ENCODE measurements around the gene MRPL49.

Gene MRPL49

GRCh38 chr11:65132238-65132987, 10.3 kb downstream of the MRPL49 start:
- no peak overlapping the region for H3K9ac ChIP-seq (ENCODE audit: low read length)
- H3K27ac ChIP-seq (ENCODE audit: low read length), result no peak overlapping the region
- H3K9me3 ChIP-seq (ENCODE audit: control insufficient read depth, low read depth, low read length), result no peaks in the 10 kb centered on the region
- H3K27me3 ChIP-seq (ENCODE audit: control insufficient read depth, insufficient read depth, low read length), result no peaks in the 10 kb centered on the region
- peaks cover 4% of the 10 kb centered on the region for H3K4me1 ChIP-seq (ENCODE audit: control insufficient read depth, low read depth, low read length)
- no peak overlapping the region for H3K4me3 ChIP-seq (ENCODE audit: low read length)
- H3K36me3 ChIP-seq (ENCODE audit: control insufficient read depth, low read depth, low read length), result peaks cover 28% of the 10 kb centered on the region

GRCh38 chr11:65132988-65133700, 11.0 kb downstream of the MRPL49 start:
- Histone ChIP-seq H3K27me3 (ENCODE audit: control insufficient read depth, insufficient read depth, low read length) (no peaks in the 10 kb centered on the region), H3K4me1 (ENCODE audit: control insufficient read depth, low read depth, low read length) (peaks cover 4% of the 10 kb centered on the region), H3K4me3 (ENCODE audit: low read length) (peak overlapping the region; percentile 91), H3K9me3 (ENCODE audit: control insufficient read depth, low read depth, low read length) (no peaks in the 10 kb centered on the region), H3K9ac (ENCODE audit: low read length) (no peak overlapping the region), H3K36me3 (ENCODE audit: control insufficient read depth, low read depth, low read length) (peaks cover 28% of the 10 kb centered on the region), H3K27ac (ENCODE audit: low read length) (no peak overlapping the region)

- Histone ChIP-seq H3K36me3 (ENCODE audit: control insufficient read depth, low read depth, low read length) (peaks cover 24% of the 10 kb centered on the region), H3K9ac (ENCODE audit: low read length) (peak overlapping the region; percentile 90), H3K9me3 (ENCODE audit: control insufficient read depth, low read depth, low read length) (no peaks in the 10 kb centered on the region), H3K4me3 (ENCODE audit: low read length) (peak overlapping the region; percentile 91), H3K27ac (ENCODE audit: low read length) (no peak overlapping the region), H3K4me1 (ENCODE audit: control insufficient read depth, low read depth, low read length) (peaks cover 4% of the 10 kb centered on the region), H3K27me3 (ENCODE audit: control insufficient read depth, insufficient read depth, low read length) (no peaks in the 10 kb centered on the region)
Observed at GRCh38 chr11:65133724-65134123, 11.6 kb downstream of the MRPL49 start.

- Histone ChIP-seq H3K9me3 (ENCODE audit: control insufficient read depth, low read depth, low read length) (no peaks in the 10 kb centered on the region), H3K27ac (ENCODE audit: low read length) (peak within 1 kb of the TSS; percentile 96), H3K36me3 (ENCODE audit: control insufficient read depth, low read depth, low read length) (peaks cover 18% of the 10 kb centered on the region), H3K9ac (ENCODE audit: low read length) (peak within 1 kb of the TSS; percentile 90), H3K4me3 (ENCODE audit: low read length) (peak within 1 kb of the TSS; percentile 91), H3K27me3 (ENCODE audit: control insufficient read depth, insufficient read depth, low read length) (no peaks in the 10 kb centered on the region), H3K4me1 (ENCODE audit: control insufficient read depth, low read depth, low read length) (peaks cover 4% of the 10 kb centered on the region)
Observed at GRCh38 chr11:65134240-65134951, 12.3 kb downstream of the MRPL49 start, which contains the start of gene SYVN1. TSS of gene SYVN1 (minus strand) at chr11:65134519. CDS start at chr11:65133601, 918 bp downstream.

- Histone ChIP-seq H3K27ac (ENCODE audit: low read length) (peak overlapping the region; percentile 96), H3K27me3 (ENCODE audit: control insufficient read depth, insufficient read depth, low read length) (no peaks in the 10 kb centered on the region), H3K4me3 (ENCODE audit: low read length) (peak overlapping the region; percentile 91), H3K4me1 (ENCODE audit: control insufficient read depth, low read depth, low read length) (peaks cover 4% of the 10 kb centered on the region), H3K9me3 (ENCODE audit: control insufficient read depth, low read depth, low read length) (no peaks in the 10 kb centered on the region), H3K36me3 (ENCODE audit: control insufficient read depth, low read depth, low read length) (peaks cover 13% of the 10 kb centered on the region), H3K9ac (ENCODE audit: low read length) (peak overlapping the region; percentile 90)
Observed at GRCh38 chr11:65134952-65135632, 13.0 kb downstream of the MRPL49 start.

- Histone ChIP-seq H3K4me1 (ENCODE audit: control insufficient read depth, low read depth, low read length) (peaks cover 4% of the 10 kb centered on the region), H3K36me3 (ENCODE audit: control insufficient read depth, low read depth, low read length) (peaks cover 13% of the 10 kb centered on the region), H3K27ac (ENCODE audit: low read length) (peak overlapping the region; percentile 88)
Observed at GRCh38 chr11:65135633-65136145, 13.6 kb downstream of the MRPL49 start.

GRCh38 chr11:65136515-65137096, 14.5 kb downstream of the MRPL49 start:
- no peak overlapping the region for H3K9ac ChIP-seq (ENCODE audit: low read length)
- no peaks in the 10 kb centered on the region for H3K27me3 ChIP-seq (ENCODE audit: control insufficient read depth, insufficient read depth, low read length)
- H3K4me1 ChIP-seq (ENCODE audit: control insufficient read depth, low read depth, low read length), result peaks cover 4% of the 10 kb centered on the region
- no peaks in the 10 kb centered on the region for H3K9me3 ChIP-seq (ENCODE audit: control insufficient read depth, low read depth, low read length)
- no peak overlapping the region for H3K27ac ChIP-seq (ENCODE audit: low read length)
- peaks cover 4% of the 10 kb centered on the region for H3K36me3 ChIP-seq (ENCODE audit: control insufficient read depth, low read depth, low read length)
- no peak overlapping the region for H3K4me3 ChIP-seq (ENCODE audit: low read length)

More at GRCh38 chr11:65135633-65136145, 13.6 kb downstream of the MRPL49 start:
- Histone ChIP-seq H3K4me3 (ENCODE audit: low read length) (peak overlapping the region; percentile 91), H3K27me3 (ENCODE audit: control insufficient read depth, insufficient read depth, low read length) (no peaks in the 10 kb centered on the region), H3K9me3 (ENCODE audit: control insufficient read depth, low read depth, low read length) (no peaks in the 10 kb centered on the region), H3K9ac (ENCODE audit: low read length) (peak overlapping the region; percentile 90)

- H3K9me3 ChIP-seq (ENCODE audit: control insufficient read depth, low read depth, low read length), result no peaks in the 10 kb centered on the region
- no peak overlapping the region for H3K4me3 ChIP-seq (ENCODE audit: low read length)
- no peaks in the 10 kb centered on the region for H3K36me3 ChIP-seq (ENCODE audit: control insufficient read depth, low read depth, low read length)
- H3K4me1 ChIP-seq (ENCODE audit: control insufficient read depth, low read depth, low read length), result no peaks in the 10 kb centered on the region
- no peak overlapping the region for H3K27ac ChIP-seq (ENCODE audit: low read length)
- H3K9ac ChIP-seq (ENCODE audit: low read length), result no peak overlapping the region
- no peaks in the 10 kb centered on the region for H3K27me3 ChIP-seq (ENCODE audit: control insufficient read depth, insufficient read depth, low read length)
Observed at GRCh38 chr11:65141896-65142494, 19.9 kb downstream of the MRPL49 start.

GRCh38 chr11:65147352-65148075, 25.4 kb downstream of the MRPL49 start:
- Histone ChIP-seq H3K9me3 (ENCODE audit: control insufficient read depth, low read depth, low read length) (no peaks in the 10 kb centered on the region), H3K4me3 (ENCODE audit: low read length) (no peak overlapping the region), H3K4me1 (ENCODE audit: control insufficient read depth, low read depth, low read length) (no peaks in the 10 kb centered on the region), H3K27me3 (ENCODE audit: control insufficient read depth, insufficient read depth, low read length) (peaks cover 4% of the 10 kb centered on the region), H3K27ac (ENCODE audit: low read length) (no peak overlapping the region), H3K36me3 (ENCODE audit: control insufficient read depth, low read depth, low read length) (no peaks in the 10 kb centered on the region), H3K9ac (ENCODE audit: low read length) (no peak overlapping the region)

GRCh38 chr11:65148657-65149056, 26.5 kb downstream of the MRPL49 start:
- Histone ChIP-seq H3K27me3 (ENCODE audit: control insufficient read depth, insufficient read depth, low read length) (peaks cover 4% of the 10 kb centered on the region), H3K9me3 (ENCODE audit: control insufficient read depth, low read depth, low read length) (no peaks in the 10 kb centered on the region), H3K4me3 (ENCODE audit: low read length) (no peak overlapping the region), H3K36me3 (ENCODE audit: control insufficient read depth, low read depth, low read length) (no peaks in the 10 kb centered on the region), H3K9ac (ENCODE audit: low read length) (no peak overlapping the region), H3K4me1 (ENCODE audit: control insufficient read depth, low read depth, low read length) (no peaks in the 10 kb centered on the region), H3K27ac (ENCODE audit: low read length) (no peak overlapping the region)

Data from iPS-18a (cell line).